Activated T-cell treated with anti-CD3 and anti-CD28 coated beads, Interleukin-2, amount 50 U/mL, for 72 hours (primary cell): ENCODE measurements around the gene PPEF1. TPM values are rescaled to one million over a fixed set of nuclear protein-coding genes. Genes with fewer than 3 reads are reported as not detected.

Experiments
- ATAC-seq, 2 donors: fragments of 150-1000 bp; cut with Tn5 transposase; replicated peaks in 1 of 2; 2 replicates each; pipeline ENCODE4 v1.10.0; 2021; ENCODE audit warnings: moderate library complexity in 2 of 2, mild to moderate bottlenecking in 1 of 2
- DNase-seq, 2 donors: peaks; one replicate each; pipeline ENCODE4 v3.0.0; 2021 to 2022; ENCODE audit warnings: mixed read lengths in 1 of 2
- H3K27ac Mint-ChIP-seq: one replicate; pipeline ENCODE4 v1.8.0; 2022; ENCODE audit warnings: mild to moderate bottlenecking, moderate library complexity, mixed read lengths
- H3K27me3 Mint-ChIP-seq: one replicate; pipeline ENCODE4 v1.8.0; 2022; ENCODE audit warnings: low read depth, mixed read lengths
- H3K36me3 Mint-ChIP-seq, 2 donors: one replicate each; pipeline ENCODE4 v1.8.0; 2022; ENCODE audit warnings: mixed read lengths in 2 of 2, mild to moderate bottlenecking in 1 of 2; ENCODE audit not compliant: insufficient read depth in 2 of 2
- H3K4me1 Mint-ChIP-seq: one replicate; pipeline ENCODE4 v1.8.0; 2022; ENCODE audit warnings: low read depth, mixed read lengths
- H3K4me3 Mint-ChIP-seq, 2 donors: one replicate each; pipeline ENCODE4 v1.8.0; 2022; ENCODE audit warnings: mild to moderate bottlenecking in 2 of 2, mixed read lengths in 2 of 2, moderate library complexity in 2 of 2
- H3K9me3 Mint-ChIP-seq, 2 donors: one replicate each; pipeline ENCODE4 v1.8.0; 2022; ENCODE audit warnings: mixed read lengths in 2 of 2
- total RNA-seq, 2 donors: library from RNA; stranded (reverse); gene quantifications; one replicate each; pipeline ENCODE4 v1.2.3, GENCODE V29; 2022

PPEF1 gene
- under 1 TPM; 0.74 to 0.97 TPM for total RNA-seq

DNA sequence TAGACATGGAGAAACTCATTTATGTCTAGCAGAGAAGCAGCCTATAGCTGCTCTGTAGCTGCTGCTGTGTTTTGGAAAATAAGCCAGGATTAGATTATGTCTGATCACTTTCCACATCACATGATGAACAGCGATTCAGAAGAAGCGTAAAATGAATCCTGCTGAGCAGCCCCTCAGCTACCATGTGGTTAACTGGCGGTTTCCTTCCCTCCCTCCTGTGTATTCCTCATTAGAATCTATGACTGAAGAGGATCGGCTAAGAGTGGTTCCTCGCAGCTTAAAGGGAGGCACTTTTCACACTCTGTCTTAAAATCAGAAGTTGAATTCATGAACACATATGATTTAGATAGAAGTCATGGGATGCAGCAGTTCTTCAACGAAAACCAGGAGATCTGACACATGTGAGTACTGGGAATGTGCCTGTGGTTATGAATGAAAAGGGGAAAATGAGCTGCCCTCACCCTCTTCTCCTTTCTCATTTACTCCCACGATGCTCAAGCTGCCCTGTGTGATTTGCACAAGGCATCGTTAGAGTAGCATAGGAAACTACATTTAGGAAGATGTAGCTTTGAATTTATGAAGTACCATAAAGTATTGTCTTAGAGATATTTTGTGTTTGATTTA is at the start of gene PPEF1:
Gene PPEF1 (plus strand): TSS at position 220 of the 624 bp plus-strand sequence. CDS start 136 bp downstream, at position 356.
- Mint-ChIP-seq H3K27me3 (no peaks in the 10 kb centered on the region), H3K4me3 (no peak within 1 kb of the TSS), H3K27ac (no peak within 1 kb of the TSS), H3K9me3 (no peaks in the 10 kb centered on the region), H3K36me3 (no peaks in the 10 kb centered on the region), H3K4me1 (no peaks in the 10 kb centered on the region)
- DNase-seq (no peak), ATAC-seq (no peak)

DNA sequence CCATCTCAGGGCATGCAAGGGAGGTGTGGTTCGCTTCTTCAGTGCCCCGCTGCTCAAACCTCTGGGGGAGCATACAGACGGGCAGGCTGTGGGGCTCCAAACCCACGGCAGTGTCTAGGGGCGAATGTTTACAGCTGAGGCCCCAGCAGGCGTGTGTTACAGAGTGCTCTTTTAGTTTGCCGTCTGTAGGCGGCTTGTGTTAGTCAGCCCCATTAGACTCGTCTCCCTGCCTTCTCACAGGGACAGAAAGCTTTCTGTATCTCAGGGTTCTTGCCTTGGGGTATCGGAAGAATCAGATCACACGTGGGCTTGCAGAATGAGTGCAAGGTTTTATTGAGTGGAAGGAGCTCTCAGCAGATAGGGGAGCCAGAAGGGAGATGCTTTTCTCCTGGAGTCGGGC is 46.2 kb upstream of the PPEF1 start:
- Mint-ChIP-seq H3K9me3 (peaks cover 2 to 4% of the 10 kb centered on the region in 2 donors), H3K4me1 (no peaks in the 10 kb centered on the region), H3K36me3 (no peaks in the 10 kb centered on the region), H3K27me3 (peaks cover 3% of the 10 kb centered on the region), H3K4me3 (no peak overlapping the region), H3K27ac (no peak overlapping the region)
- DNase-seq (no peak), ATAC-seq (no peak)

GRCh38 chrX:18664947-18665346 is 42.5 kb upstream of the PPEF1 start:
- no peak overlapping the region for H3K27ac Mint-ChIP-seq
- no peaks in the 10 kb centered on the region for H3K36me3 Mint-ChIP-seq
- DNase-seq = no peak
- no peak overlapping the region for H3K4me3 Mint-ChIP-seq
- peaks cover 2 to 4% of the 10 kb centered on the region in 2 donors for H3K9me3 Mint-ChIP-seq
- H3K4me1 Mint-ChIP-seq = peaks cover 6% of the 10 kb centered on the region
- H3K27me3 Mint-ChIP-seq = peaks cover 6% of the 10 kb centered on the region
- no peak for ATAC-seq

DNA sequence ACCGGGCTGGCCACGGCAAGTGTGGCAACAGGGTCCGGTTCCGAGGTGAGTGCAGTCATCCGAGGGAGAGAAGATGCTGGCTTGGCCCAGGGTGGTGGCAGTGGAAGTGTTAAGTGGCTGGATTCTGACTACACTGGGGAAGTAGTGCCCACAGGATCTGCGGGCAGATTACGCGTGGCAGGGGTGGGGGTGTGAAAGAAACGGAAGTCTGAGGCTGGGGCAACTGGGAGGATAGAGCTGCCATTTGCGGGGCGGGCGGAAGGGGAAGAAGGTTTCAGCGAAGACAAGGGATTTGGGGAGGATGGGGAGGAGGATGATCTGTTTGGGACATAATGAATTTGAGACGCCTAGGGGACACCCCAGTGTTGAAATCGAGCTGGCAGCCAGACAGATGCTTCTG is 40.8 kb upstream of the PPEF1 start:
- H3K27me3 Mint-ChIP-seq = peaks cover 6% of the 10 kb centered on the region
- H3K36me3 Mint-ChIP-seq = no peaks in the 10 kb centered on the region
- ATAC-seq = no peak
- H3K4me1 Mint-ChIP-seq = peaks cover 6% of the 10 kb centered on the region
- no peak overlapping the region for H3K4me3 Mint-ChIP-seq
- no peak for DNase-seq
- H3K27ac Mint-ChIP-seq = no peak overlapping the region
- peaks cover 2 to 4% of the 10 kb centered on the region in 2 donors for H3K9me3 Mint-ChIP-seq

DNA sequence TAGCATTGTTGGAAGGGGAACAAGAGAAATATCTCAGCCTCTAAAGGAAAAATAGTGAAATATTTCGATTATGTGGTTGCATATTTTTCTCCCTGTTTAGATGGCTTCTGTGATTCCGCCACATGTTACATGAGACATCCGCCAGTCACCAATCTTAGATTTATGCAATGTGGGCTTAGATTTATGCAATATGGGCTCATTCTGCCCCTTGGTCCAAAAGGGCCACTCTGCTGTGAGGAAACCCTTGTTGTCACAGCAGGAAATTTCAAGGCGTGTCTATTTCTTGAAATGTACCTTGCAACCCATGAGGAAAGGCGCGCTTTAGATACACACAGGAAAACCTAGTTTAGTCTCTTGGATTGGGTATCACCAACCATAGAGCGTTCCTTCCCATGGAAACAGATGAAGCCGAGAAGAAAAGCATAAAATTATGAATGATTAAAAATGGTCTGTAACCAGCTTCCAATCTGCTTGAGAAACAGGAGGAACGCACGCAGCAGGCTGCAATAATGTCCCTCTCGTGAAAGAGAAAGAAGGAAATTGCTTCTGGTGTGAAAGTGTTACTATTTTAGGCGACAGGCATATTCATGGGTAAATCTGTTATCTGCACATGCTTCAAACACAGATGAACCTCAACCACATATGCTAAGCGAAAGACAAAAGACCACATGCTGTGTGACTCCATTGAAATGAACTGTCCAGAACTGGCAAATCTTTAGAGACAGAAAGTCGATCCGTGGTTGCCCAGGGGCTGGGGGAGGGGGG is 39.2 kb upstream of the PPEF1 start:
- Mint-ChIP-seq H3K27ac (no peak overlapping the region), H3K27me3 (peaks cover 6% of the 10 kb centered on the region), H3K4me1 (peaks cover 6% of the 10 kb centered on the region), H3K9me3 (peaks cover 2 to 4% of the 10 kb centered on the region in 2 donors), H3K36me3 (no peaks in the 10 kb centered on the region), H3K4me3 (peak overlapping the region; percentile 39 to 52)
- no peak for DNase-seq
- no peak for ATAC-seq

DNA sequence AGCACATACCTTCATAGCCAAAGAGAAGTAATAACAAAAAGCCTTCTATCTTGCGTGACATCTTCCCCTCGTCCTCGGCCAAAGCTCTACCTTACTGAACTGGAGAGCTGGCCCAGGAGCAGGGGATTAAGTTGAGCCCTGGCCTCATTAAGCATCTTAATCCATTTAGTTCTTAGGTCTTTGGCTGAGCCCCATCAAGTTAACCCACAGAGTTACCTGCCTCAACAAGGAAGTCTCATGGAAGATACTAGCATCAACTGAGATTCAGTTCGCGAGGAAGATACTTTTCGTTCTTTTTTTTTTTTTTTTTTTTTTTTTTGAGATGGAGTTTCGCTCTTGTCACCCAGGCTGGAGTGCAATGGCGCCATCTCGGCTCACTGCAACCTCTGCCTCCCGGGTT is 35.4 kb upstream of the PPEF1 start, which contains the start of gene RS1:
Gene RS1 (minus strand): TSS at position 101 of the 400 bp plus-strand sequence. CDS start 40 bp downstream, at position 61.
- Mint-ChIP-seq H3K27ac (no peak within 1 kb of the TSS), H3K4me1 (peaks cover 6% of the 10 kb centered on the region), H3K9me3 (no peaks in the 10 kb centered on the region), H3K4me3 (peak within 1 kb of the TSS in 1 of 2 donors; percentile 32), H3K27me3 (no peaks in the 10 kb centered on the region), H3K36me3 (no peaks in the 10 kb centered on the region)
- no peak for DNase-seq
- no peak for ATAC-seq

- ATAC-seq (peak; percentile 43 to 45), DNase-seq (peak in 1 of 2 donors; percentile 20)
- Mint-ChIP-seq H3K27ac (peak overlapping the region; percentile 90), H3K27me3 (no peaks in the 10 kb centered on the region), H3K4me3 (peak overlapping the region; percentile 81 to 82), H3K4me1 (no peaks in the 10 kb centered on the region), H3K9me3 (no peaks in the 10 kb centered on the region), H3K36me3 (no peaks in the 10 kb centered on the region)
Measured at GRCh38 chrX:18674417-18674787, 33.0 kb upstream of the PPEF1 start.

GRCh38 chrX:18674788-18675735 is 32.4 kb upstream of the PPEF1 start:
- H3K27me3 Mint-ChIP-seq = no peaks in the 10 kb centered on the region
- peak overlapping the region; percentile 81 to 82 for H3K4me3 Mint-ChIP-seq
- ATAC-seq (peak; percentile 86 to 88), DNase-seq (peak; percentile 78 to 84)
- no peaks in the 10 kb centered on the region for H3K9me3 Mint-ChIP-seq
- no peaks in the 10 kb centered on the region for H3K36me3 Mint-ChIP-seq
- no peaks in the 10 kb centered on the region for H3K4me1 Mint-ChIP-seq
- H3K27ac Mint-ChIP-seq = peak overlapping the region; percentile 90

DNA sequence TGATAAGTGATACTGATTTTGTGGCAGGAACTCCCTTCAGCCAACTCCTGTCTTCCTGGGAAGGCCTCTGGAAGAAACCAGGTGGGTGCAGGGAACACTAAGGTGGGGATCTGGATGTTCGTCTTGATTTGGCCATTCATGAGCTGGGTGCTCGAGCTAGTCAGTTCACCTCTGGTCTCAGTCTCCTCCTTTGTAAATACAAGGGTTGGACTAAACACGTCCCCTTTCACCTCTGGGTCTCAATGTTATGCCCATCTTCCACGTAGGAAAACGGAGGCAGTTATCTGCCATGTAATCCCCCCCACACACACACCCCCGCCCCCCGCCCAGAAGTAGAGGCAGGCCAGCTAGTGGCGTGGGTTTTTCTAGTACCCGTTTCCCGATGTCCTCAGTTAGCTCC is 31.4 kb upstream of the PPEF1 start:
- DNase-seq = no peak

GRCh38 chrX:18676470-18676869 is 31.0 kb upstream of the PPEF1 start:
- Mint-ChIP-seq H3K27me3 (no peaks in the 10 kb centered on the region), H3K27ac (no peak overlapping the region), H3K9me3 (no peaks in the 10 kb centered on the region), H3K36me3 (peaks cover 0 to 2% of the 10 kb centered on the region in 2 donors), H3K4me1 (no peaks in the 10 kb centered on the region), H3K4me3 (no peak overlapping the region)
- ATAC-seq (no peak), DNase-seq (no peak)

More for the DNA sequence above, 31.4 kb upstream of the PPEF1 start:
- ATAC-seq = no peak
- Mint-ChIP-seq H3K4me1 (no peaks in the 10 kb centered on the region), H3K27me3 (no peaks in the 10 kb centered on the region), H3K36me3 (no peaks in the 10 kb centered on the region), H3K27ac (no peak overlapping the region), H3K9me3 (no peaks in the 10 kb centered on the region), H3K4me3 (peak overlapping the region; percentile 27 to 37)

DNA sequence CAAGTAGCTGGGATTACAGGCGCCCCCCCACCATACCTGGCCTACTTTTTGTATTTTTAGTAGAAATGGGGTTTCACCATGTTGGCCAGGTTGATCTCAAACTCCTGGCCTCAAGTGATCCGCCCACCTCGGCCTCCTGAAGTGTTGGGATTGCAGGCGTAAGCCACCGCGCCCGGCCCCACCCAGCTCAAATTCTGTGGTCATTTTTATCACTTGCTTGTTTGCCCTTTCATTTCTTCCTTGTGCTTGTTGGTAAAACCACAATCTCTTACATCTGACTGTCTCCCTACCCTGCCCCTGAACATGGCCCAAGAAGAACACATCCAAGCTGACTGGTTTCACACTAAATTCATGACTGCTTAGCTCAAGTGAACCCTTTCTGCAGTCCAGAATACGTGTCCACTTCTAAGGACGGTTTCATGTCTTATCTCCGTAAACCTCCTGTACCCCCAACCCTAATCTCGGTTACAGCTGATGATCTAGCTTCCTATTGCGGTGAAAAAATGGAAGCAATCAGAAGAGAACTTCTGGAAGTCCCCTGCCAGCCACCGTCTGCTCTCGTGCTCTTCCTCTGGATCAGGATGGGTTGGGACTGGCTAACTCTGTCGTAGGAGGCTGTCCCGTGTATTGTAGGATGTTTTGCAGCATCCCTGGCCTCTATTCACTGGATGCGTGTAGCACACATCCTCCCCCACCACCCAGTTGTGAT is 30.1 kb upstream of the PPEF1 start:
- Mint-ChIP-seq H3K9me3 (no peaks in the 10 kb centered on the region), H3K27ac (no peak overlapping the region), H3K27me3 (no peaks in the 10 kb centered on the region), H3K4me1 (no peaks in the 10 kb centered on the region), H3K4me3 (no peak overlapping the region), H3K36me3 (peaks cover 0 to 2% of the 10 kb centered on the region in 2 donors)
- DNase-seq (no peak), ATAC-seq (no peak)

DNA sequence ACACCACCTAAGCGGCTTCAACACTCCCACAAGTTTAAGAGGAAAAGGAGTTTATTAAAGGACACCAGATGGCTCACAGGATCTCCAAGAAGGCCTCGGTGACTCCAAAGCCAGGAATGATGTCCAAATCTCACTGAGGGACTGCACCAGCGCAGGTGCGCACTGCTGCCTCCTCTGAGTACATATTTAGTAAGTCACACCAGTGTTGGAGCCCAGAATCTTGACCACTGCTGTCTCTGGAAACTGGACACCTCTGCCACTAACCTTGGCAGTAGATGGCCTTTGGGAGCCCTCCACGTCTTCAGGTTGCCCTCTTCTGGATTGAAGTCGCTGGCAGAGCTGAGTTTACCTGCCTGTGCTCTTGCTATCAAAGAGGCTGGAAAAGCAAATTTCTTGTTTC is 25.4 kb upstream of the PPEF1 start:
- Mint-ChIP-seq H3K4me1 (no peaks in the 10 kb centered on the region), H3K27ac (no peak overlapping the region), H3K36me3 (peaks cover 0 to 2% of the 10 kb centered on the region in 2 donors), H3K4me3 (no peak overlapping the region), H3K9me3 (peaks cover 0 to 2% of the 10 kb centered on the region in 2 donors), H3K27me3 (no peaks in the 10 kb centered on the region)
- DNase-seq (no peak), ATAC-seq (no peak)
